Gastrocnemius medialis (tissue), 4 donors: ENCODE results near the gene HAO1.

Experiments used
- POLR2A ChIP-seq, 2 donors: fragments of 450-650 bp; IDR thresholded peaks; one replicate each; pipeline ENCODE4 v1.6.1; 2017; ENCODE audit warnings: antibody characterized with exemption in 2 of 2, mild to moderate bottlenecking in 2 of 2, moderate library complexity in 2 of 2
- TF ChIP-seq, protein P1 (sequence below), 5 experiments: fragments of 450-650 bp in 3 of 5; fragments of 200-600 bp in 2 of 5; sonication (generic) in 2 of 5; IDR thresholded peaks in 4 of 5; conservative IDR thresholded peaks in 1 of 5; 1 replicate in 4 of 5; 2 replicates in 1 of 5; pipeline ENCODE4 v1.5.1; 2016 to 2019; ENCODE audit warnings: antibody characterized with exemption in 5 of 5, mild to moderate bottlenecking in 3 of 5, moderate library complexity in 3 of 5

DNA sequence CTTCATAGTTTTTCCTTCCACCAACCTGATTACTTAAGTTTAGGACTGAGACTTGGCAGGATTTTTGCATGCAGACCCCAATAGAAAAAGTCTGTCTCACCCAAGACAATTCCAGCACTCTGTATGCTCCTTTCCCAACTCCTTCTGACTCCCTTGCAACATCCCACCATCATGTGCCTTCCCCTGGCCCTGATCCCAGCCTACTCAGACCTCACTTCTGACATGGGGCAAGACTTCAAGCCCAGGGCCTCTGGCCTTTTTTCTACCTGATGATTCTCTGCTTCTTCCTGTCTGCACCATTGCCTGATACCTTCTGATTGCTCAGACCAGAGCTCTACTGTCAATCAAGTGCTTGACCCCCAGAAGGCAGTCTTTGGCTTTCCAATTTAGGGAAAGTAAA is 96.6 kb downstream of the HAO1 start:
- TF ChIP-seq, protein P1, sequence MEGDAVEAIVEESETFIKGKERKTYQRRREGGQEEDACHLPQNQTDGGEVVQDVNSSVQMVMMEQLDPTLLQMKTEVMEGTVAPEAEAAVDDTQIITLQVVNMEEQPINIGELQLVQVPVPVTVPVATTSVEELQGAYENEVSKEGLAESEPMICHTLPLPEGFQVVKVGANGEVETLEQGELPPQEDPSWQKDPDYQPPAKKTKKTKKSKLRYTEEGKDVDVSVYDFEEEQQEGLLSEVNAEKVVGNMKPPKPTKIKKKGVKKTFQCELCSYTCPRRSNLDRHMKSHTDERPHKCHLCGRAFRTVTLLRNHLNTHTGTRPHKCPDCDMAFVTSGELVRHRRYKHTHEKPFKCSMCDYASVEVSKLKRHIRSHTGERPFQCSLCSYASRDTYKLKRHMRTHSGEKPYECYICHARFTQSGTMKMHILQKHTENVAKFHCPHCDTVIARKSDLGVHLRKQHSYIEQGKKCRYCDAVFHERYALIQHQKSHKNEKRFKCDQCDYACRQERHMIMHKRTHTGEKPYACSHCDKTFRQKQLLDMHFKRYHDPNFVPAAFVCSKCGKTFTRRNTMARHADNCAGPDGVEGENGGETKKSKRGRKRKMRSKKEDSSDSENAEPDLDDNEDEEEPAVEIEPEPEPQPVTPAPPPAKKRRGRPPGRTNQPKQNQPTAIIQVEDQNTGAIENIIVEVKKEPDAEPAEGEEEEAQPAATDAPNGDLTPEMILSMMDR (IDR thresholded peaks at IDR 0.05 in 4 of 5, conservative IDR thresholded peaks at IDR 0.05 in 1 of 5) = no peak
- TF ChIP-seq POLR2A (IDR thresholded peaks at IDR 0.05) = no peak
